GM18907 (cell line): ENCODE data around the gene SFTPA2.
A peak's percentile ranks its signal among the peaks of the same experiment; 100 is the strongest.
"Not testable (repeated sequence)": the region's sequence is repeated elsewhere in the genome, so short reads cannot be mapped to it uniquely, and the experiment has no call there.

Source experiments
- ATAC-seq: cut with Tn5 transposase; IDR thresholded peaks from one replicate; pipeline ENCODE4 v1.9.1; 2021; ENCODE audit warnings: mild to moderate bottlenecking, moderate library complexity; ENCODE audit not compliant: unreplicated experiment

The SFTPA2 gene

GRCh38 chr10:79561257-79561656, 1.1 kb upstream of the SFTPA2 start:
- ATAC-seq = peak; percentile 50

- no peak for ATAC-seq
These were observed 481 bp downstream of the SFTPA2 start for GRCh38 chr10:79559726-79560125.

- not testable (repeated sequence) for ATAC-seq
These were observed 3.2 kb downstream of the SFTPA2 start for GRCh38 chr10:79556961-79557360.

GRCh38 chr10:79555354-79556309, 4.6 kb downstream of the SFTPA2 start:
- ATAC-seq = no peak

GRCh38 chr10:79552143-79552542, 8.1 kb downstream of the SFTPA2 start:
- no peak for ATAC-seq

- ATAC-seq = no peak
These were observed 12.2 kb downstream of the SFTPA2 start for GRCh38 chr10:79547973-79548372.

GRCh38 chr10:79547128-79547527, 13.1 kb downstream of the SFTPA2 start:
- ATAC-seq = not testable (repeated sequence)

- ATAC-seq = not testable (repeated sequence)
These were observed 15.1 kb downstream of the SFTPA2 start for GRCh38 chr10:79544926-79545659.

- not testable (repeated sequence) for ATAC-seq
These were observed 15.8 kb downstream of the SFTPA2 start for GRCh38 chr10:79544408-79544807.

GRCh38 chr10:79542626-79543025, 17.6 kb downstream of the SFTPA2 start:
- ATAC-seq = no peak

GRCh38 chr10:79540930-79541329, 19.3 kb downstream of the SFTPA2 start:
- peak; percentile 93 for ATAC-seq

- ATAC-seq = not testable (repeated sequence)
These were observed 21.9 kb downstream of the SFTPA2 start for GRCh38 chr10:79538311-79538710.

GRCh38 chr10:79533903-79534175, 26.4 kb downstream of the SFTPA2 start:
- ATAC-seq = not testable (repeated sequence)

- not testable (repeated sequence) for ATAC-seq
These were observed 26.9 kb downstream of the SFTPA2 start for GRCh38 chr10:79533142-79533902.

GRCh38 chr10:79528261-79528660, 31.9 kb downstream of the SFTPA2 start:
- not testable (repeated sequence) for ATAC-seq

GRCh38 chr10:79525049-79525710, 35.0 kb downstream of the SFTPA2 start:
- ATAC-seq = peak; percentile 100

GRCh38 chr10:79523157-79523853, 36.9 kb downstream of the SFTPA2 start:
- ATAC-seq = not testable (repeated sequence)

- ATAC-seq = not testable (repeated sequence)
These were observed 37.7 kb downstream of the SFTPA2 start for GRCh38 chr10:79522464-79522863.

GRCh38 chr10:79521751-79522150, 38.5 kb downstream of the SFTPA2 start:
- not testable (repeated sequence) for ATAC-seq

GRCh38 chr10:79517567-79517966, 42.6 kb downstream of the SFTPA2 start:
- ATAC-seq = not testable (repeated sequence)
